Coronary artery (tissue), 2 donors: ENCODE data around the gene ERC2.

Experiments
- DNase-seq: peaks from one replicate; pipeline ENCODE4 v3.0.0-alpha.2; 2017; ENCODE audit warnings: low spot score
- H3K27ac ChIP-seq, 2 donors: fragments of 200-600 bp; sonication (generic); one replicate each; pipeline ENCODE4 v1.5.1; 2016 to 2019
- H3K4me3 ChIP-seq: fragments of 200-600 bp; sonication (generic); 2 replicates; pipeline ENCODE4 v1.5.1; 2016; ENCODE audit warnings: mild to moderate bottlenecking, moderate library complexity
- CTCF ChIP-seq: fragments of 200-600 bp; sonication (generic); IDR thresholded peaks from one replicate; pipeline ENCODE4 v1.5.1; 2019; ENCODE audit warnings: antibody characterized with exemption

The ERC2 gene

GRCh38 chr3:55546866-55547669 lies 921.2 kb downstream of the ERC2 start:
- TF ChIP-seq CTCF = no peak
- H3K27ac ChIP-seq = no peak overlapping the region
- no peak overlapping the region for H3K4me3 ChIP-seq
- no peak for DNase-seq

DNA sequence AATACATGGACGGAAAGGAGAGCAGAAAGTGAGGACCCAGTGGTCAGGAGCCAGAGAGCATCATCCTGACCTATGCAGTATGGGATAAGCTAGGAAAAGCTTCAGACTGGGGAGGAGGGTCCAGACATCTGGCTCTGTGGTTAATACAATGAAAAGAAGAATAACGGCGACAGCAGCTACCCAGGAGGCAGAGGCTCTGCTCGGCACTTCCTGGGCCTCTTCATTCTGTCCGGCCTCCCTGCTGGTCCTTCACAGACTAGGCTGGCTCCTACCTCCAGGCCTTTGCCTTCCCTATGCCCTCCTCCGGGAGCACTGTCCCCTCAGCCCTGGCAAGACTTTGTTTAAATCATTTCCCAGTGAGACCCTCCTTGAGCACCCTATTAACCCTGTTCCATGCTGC lies 922.3 kb downstream of the ERC2 start:
- H3K27ac ChIP-seq = no peak overlapping the region
- no peak for DNase-seq
- TF ChIP-seq CTCF = no peak
- H3K4me3 ChIP-seq = no peak overlapping the region

GRCh38 chr3:55544219-55544618 lies 924.0 kb downstream of the ERC2 start:
- DNase-seq = no peak
- Histone ChIP-seq H3K4me3 (no peak overlapping the region), H3K27ac (no peak overlapping the region)
- TF ChIP-seq CTCF = no peak

- H3K4me3 ChIP-seq = no peak overlapping the region
- no peak for TF ChIP-seq CTCF
- no peak for DNase-seq
- H3K27ac ChIP-seq = no peak overlapping the region
These were observed 925.1 kb downstream of the ERC2 start for GRCh38 chr3:55543181-55543614.

DNA sequence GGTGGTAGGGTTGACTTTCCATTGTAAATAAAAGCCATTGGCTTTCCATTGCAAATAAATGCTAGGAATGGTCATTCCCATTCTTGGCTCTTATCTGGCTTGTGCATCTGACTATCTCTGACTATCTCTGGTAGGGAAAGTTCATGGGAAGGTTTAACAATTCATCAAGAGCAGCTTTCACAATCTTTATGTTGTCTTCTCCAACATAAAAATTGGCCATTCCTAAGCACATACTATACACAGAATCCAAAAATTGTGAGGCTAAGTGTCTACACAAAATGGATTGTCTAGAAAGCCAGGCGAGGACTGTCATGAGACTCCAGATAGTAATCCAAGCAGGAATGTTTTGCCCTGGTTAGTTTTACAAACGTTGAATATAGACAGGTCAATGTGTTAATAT lies 926.8 kb downstream of the ERC2 start:
- no peak overlapping the region for H3K4me3 ChIP-seq
- H3K27ac ChIP-seq = no peak overlapping the region
- no peak for DNase-seq
- TF ChIP-seq CTCF = no peak

- DNase-seq = no peak
- Histone ChIP-seq H3K27ac (no peak overlapping the region), H3K4me3 (no peak overlapping the region)
- TF ChIP-seq CTCF = no peak
These were observed 927.3 kb downstream of the ERC2 start for GRCh38 chr3:55541016-55541415.

DNA sequence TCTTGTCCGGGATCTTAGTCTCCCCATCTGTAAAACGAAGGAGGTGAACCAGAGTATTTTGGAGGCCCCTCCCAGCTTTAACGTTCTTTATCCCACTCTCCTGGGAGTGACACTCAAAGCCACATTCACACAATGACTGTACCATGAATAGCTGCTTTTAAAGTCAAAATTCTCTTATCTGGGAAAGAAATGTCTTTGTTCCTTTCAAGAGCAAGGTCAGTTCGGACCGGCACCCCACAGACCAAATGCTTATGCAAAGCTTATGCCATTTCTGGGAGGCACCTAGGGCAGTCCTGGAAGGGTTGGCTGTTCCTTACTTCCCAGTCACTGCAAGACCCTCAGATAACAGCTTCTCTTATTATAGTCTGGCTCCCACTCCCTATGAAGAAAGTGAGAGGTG lies 927.7 kb downstream of the ERC2 start:
- DNase-seq = no peak
- H3K27ac ChIP-seq = no peak overlapping the region
- no peak for TF ChIP-seq CTCF
- H3K4me3 ChIP-seq = no peak overlapping the region
